ENCODE results near the gene CALU.

- TF ChIP-seq SIN3A (IDR thresholded peaks at IDR 0.05; ENCODE audit: low read depth, low read length), result no peak
- TF ChIP-seq POLR2AphosphoS2 (IDR thresholded peaks at IDR 0.05; ENCODE audit: low read depth, low read length), result no peak
Observed at GRCh38 chr7:128725531-128725930, 13.6 kb upstream of the CALU start.
